ENCODE results near the gene LHFPL2. TPM values are rescaled to one million over a fixed set of nuclear protein-coding genes. Genes with fewer than 3 reads are reported as not detected.

The LHFPL2 gene
- total and polyA plus RNA-seq, 9 of the 15 experiments (the other 6 are each of a cell fraction or from before 2014, with no cell fraction given), result 1.0 to 6.6 (median 4.6) TPM

DNA sequence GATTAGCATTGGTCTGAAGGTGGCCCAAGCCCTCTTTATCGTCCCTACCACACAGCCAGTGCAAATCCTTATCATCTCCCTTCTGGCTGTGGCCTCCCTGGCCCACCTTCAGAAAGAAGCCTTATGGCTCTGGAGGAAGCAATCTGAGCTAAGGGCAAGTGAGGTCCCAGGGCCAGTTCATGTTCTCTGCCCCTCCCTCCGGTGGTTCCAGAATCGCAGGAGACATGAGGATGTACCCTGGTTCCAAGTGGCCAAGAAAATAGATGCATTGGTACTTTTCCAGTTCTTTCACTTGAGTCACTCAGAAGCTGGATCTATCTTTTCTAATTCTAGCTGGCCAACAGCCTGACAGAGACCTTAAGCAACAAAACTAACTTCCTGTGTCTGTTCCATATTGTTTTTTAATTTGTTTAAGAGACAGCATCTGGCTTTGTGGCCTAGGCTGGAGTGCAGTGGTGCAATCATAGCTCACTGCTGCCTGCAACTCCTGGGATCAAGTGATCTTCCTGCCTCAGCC, 60.7 kb downstream of the LHFPL2 start (continued):
- TF ChIP-seq MBD2 (IDR thresholded peaks at IDR 0.05; ENCODE audit: borderline replicate concordance, low read depth), result peak; percentile 59; the same call in 1 of the 2 replicates
- TF ChIP-seq ETV1 (tag; conservative IDR thresholded peaks at IDR 0.05; ENCODE audit: low read depth), result peak; percentile 74
- no peak for TF ChIP-seq RFX5 (IDR thresholded peaks at IDR 0.05; ENCODE audit: low read depth, low read length)
- no peak for TF ChIP-seq ASH1L (IDR thresholded peaks at IDR 0.05; ENCODE audit: borderline replicate concordance, low read depth, partially characterized antibody)
- TF ChIP-seq, protein P1, sequence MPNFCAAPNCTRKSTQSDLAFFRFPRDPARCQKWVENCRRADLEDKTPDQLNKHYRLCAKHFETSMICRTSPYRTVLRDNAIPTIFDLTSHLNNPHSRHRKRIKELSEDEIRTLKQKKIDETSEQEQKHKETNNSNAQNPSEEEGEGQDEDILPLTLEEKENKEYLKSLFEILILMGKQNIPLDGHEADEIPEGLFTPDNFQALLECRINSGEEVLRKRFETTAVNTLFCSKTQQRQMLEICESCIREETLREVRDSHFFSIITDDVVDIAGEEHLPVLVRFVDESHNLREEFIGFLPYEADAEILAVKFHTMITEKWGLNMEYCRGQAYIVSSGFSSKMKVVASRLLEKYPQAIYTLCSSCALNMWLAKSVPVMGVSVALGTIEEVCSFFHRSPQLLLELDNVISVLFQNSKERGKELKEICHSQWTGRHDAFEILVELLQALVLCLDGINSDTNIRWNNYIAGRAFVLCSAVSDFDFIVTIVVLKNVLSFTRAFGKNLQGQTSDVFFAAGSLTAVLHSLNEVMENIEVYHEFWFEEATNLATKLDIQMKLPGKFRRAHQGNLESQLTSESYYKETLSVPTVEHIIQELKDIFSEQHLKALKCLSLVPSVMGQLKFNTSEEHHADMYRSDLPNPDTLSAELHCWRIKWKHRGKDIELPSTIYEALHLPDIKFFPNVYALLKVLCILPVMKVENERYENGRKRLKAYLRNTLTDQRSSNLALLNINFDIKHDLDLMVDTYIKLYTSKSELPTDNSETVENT (CRISPR knock-in tag; IDR thresholded peaks at IDR 0.05), result no peak
- TF ChIP-seq ILK (tag; IDR thresholded peaks at IDR 0.05; ENCODE audit: borderline replicate concordance, low read depth), result no peak
- TF ChIP-seq RCOR1 (IDR thresholded peaks at IDR 0.05; ENCODE audit: borderline replicate concordance in 1 of 2, low read depth in 2 of 2, low read length in 2 of 2), result peak; percentile 99 to 100
- no peak for TF ChIP-seq NR2F6 (CRISPR knock-in tag; IDR thresholded peaks at IDR 0.05)
- TF ChIP-seq RUNX1 (IDR thresholded peaks at IDR 0.05; ENCODE audit: low read depth), result 0 out of 2 replicates have a peak, but pooled peaks have one; percentile 73
- TF ChIP-seq, protein P2, sequence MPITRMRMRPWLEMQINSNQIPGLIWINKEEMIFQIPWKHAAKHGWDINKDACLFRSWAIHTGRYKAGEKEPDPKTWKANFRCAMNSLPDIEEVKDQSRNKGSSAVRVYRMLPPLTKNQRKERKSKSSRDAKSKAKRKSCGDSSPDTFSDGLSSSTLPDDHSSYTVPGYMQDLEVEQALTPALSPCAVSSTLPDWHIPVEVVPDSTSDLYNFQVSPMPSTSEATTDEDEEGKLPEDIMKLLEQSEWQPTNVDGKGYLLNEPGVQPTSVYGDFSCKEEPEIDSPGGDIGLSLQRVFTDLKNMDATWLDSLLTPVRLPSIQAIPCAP (CRISPR knock-in tag; IDR thresholded peaks at IDR 0.05; ENCODE audit: borderline replicate concordance), result no peak
- TF ChIP-seq ZNF146 (CRISPR knock-in tag; IDR thresholded peaks at IDR 0.05; ENCODE audit: unreplicated experiment), result no peak
- TF ChIP-seq, protein P3, sequence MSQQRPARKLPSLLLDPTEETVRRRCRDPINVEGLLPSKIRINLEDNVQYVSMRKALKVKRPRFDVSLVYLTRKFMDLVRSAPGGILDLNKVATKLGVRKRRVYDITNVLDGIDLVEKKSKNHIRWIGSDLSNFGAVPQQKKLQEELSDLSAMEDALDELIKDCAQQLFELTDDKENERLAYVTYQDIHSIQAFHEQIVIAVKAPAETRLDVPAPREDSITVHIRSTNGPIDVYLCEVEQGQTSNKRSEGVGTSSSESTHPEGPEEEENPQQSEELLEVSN (IDR thresholded peaks at IDR 0.05; ENCODE audit: borderline replicate concordance in 1 of 2, extremely low read depth in 1 of 2, insufficient read depth in 1 of 2, insufficient read length in 1 of 2, low read depth in 1 of 2, low read length in 1 of 2, poor library complexity in 1 of 2, severe bottlenecking in 1 of 2), result no peak
- TF ChIP-seq TCF3 (CRISPR knock-in tag; IDR thresholded peaks at IDR 0.05), result peak; percentile 99
- TF ChIP-seq, protein P4, sequence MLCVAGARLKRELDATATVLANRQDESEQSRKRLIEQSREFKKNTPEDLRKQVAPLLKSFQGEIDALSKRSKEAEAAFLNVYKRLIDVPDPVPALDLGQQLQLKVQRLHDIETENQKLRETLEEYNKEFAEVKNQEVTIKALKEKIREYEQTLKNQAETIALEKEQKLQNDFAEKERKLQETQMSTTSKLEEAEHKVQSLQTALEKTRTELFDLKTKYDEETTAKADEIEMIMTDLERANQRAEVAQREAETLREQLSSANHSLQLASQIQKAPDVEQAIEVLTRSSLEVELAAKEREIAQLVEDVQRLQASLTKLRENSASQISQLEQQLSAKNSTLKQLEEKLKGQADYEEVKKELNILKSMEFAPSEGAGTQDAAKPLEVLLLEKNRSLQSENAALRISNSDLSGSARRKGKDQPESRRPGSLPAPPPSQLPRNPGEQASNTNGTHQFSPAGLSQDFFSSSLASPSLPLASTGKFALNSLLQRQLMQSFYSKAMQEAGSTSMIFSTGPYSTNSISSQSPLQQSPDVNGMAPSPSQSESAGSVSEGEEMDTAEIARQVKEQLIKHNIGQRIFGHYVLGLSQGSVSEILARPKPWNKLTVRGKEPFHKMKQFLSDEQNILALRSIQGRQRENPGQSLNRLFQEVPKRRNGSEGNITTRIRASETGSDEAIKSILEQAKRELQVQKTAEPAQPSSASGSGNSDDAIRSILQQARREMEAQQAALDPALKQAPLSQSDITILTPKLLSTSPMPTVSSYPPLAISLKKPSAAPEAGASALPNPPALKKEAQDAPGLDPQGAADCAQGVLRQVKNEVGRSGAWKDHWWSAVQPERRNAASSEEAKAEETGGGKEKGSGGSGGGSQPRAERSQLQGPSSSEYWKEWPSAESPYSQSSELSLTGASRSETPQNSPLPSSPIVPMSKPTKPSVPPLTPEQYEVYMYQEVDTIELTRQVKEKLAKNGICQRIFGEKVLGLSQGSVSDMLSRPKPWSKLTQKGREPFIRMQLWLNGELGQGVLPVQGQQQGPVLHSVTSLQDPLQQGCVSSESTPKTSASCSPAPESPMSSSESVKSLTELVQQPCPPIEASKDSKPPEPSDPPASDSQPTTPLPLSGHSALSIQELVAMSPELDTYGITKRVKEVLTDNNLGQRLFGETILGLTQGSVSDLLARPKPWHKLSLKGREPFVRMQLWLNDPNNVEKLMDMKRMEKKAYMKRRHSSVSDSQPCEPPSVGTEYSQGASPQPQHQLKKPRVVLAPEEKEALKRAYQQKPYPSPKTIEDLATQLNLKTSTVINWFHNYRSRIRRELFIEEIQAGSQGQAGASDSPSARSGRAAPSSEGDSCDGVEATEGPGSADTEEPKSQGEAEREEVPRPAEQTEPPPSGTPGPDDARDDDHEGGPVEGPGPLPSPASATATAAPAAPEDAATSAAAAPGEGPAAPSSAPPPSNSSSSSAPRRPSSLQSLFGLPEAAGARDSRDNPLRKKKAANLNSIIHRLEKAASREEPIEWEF (CRISPR knock-in tag; IDR thresholded peaks at IDR 0.05), result 0 out of 2 replicates have a peak, but pooled peaks have one; percentile 66
- TF ChIP-seq ZNF316 (IDR thresholded peaks at IDR 0.05), result no peak
- peak; percentile 37; the same call in 1 of the 2 replicates for TF ChIP-seq PYGO2 (tag; IDR thresholded peaks at IDR 0.05)
- TF ChIP-seq TEAD4 (IDR thresholded peaks at IDR 0.05; ENCODE audit: low read length), result peak; percentile 99
- TF ChIP-seq TEAD4 (CRISPR knock-in tag; IDR thresholded peaks at IDR 0.05; ENCODE audit: borderline replicate concordance), result no peak
- TF ChIP-seq NR3C1 (CRISPR knock-in tag; IDR thresholded peaks at IDR 0.05), result no peak

All from K562 (cell line).